ENCODE measurements around the gene LRRK1.

Gene LRRK1

DNA sequence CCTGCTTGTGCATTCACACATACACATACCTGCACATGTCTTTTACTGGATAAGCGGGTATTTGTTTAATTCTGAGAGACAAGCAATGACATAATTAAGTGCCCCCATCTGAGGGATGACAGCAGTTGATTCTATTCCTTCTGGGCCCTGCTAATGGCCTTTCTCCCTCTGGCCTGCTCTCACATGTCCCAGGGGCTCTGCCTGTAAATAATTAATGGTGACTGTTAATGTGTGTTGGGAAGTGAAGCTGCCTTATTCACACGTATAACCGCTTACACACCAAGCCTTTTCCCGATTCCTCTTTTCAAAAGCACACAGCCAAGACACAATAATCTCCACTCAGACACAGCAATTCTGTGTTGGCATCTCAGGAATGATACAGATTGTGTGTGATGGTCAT, 47.8 kb downstream of the LRRK1 start:
- Histone ChIP-seq H3F3A (ENCODE audit: control insufficient read depth, insufficient read depth) (0 out of 2 replicates have a peak, but pooled peaks cover 5% of the 10 kb centered on the region), H3K27ac (ENCODE audit: low read depth, low read length) (no peak overlapping the region)

DNA sequence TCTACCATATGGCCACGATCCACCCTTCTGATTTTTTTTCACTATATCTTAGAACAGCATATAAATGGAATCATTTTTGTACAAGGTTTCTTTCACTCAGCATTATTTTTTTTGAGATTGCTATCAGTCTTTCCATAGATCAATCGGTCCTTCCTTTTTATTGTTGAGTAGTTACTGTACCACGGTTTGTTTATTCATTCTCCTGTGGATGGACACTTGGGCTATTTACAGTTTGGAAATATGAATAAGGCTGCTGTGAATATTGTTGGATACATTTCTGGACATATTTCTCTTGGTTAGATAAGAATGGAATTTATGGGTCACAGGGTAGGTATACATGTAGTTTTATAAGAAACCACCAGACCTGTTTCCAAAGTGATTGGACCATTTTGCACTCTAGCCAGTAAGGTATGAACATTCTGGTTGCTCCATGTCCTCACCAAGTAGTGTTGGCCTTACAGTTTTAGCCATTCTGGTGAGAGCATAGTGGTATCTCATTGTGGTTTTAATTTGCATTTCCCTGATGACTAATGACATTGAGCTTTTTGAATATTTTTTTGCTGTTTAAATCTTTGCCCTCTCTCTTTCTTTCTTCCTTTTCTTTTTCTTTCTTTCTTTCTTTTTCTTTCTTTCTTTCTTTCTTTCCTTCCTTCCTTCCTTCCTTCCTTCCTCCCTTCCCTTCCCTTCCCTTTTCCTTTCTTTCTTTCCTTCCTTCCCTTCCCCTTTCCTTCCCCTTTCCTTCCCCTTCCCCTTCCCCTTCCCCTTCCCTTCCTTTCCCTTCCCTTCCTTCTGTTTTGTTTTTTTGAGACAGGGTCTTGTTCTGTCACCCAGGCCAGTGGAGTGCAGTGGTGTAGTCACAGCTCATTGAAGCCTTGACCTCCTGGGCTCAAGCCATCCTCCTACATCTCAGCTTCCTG, 49.2 kb downstream of the LRRK1 start:
- no peak for TF ChIP-seq EZH2phosphoT487 (IDR thresholded peaks at IDR 0.05; ENCODE audit: borderline replicate concordance, low read length)
- TF ChIP-seq, protein P1, sequence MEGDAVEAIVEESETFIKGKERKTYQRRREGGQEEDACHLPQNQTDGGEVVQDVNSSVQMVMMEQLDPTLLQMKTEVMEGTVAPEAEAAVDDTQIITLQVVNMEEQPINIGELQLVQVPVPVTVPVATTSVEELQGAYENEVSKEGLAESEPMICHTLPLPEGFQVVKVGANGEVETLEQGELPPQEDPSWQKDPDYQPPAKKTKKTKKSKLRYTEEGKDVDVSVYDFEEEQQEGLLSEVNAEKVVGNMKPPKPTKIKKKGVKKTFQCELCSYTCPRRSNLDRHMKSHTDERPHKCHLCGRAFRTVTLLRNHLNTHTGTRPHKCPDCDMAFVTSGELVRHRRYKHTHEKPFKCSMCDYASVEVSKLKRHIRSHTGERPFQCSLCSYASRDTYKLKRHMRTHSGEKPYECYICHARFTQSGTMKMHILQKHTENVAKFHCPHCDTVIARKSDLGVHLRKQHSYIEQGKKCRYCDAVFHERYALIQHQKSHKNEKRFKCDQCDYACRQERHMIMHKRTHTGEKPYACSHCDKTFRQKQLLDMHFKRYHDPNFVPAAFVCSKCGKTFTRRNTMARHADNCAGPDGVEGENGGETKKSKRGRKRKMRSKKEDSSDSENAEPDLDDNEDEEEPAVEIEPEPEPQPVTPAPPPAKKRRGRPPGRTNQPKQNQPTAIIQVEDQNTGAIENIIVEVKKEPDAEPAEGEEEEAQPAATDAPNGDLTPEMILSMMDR (IDR thresholded peaks at IDR 0.05; ENCODE audit: low read depth, low read length, poor library complexity, severe bottlenecking): no peak
- peaks cover 98% of the 10 kb centered on the region for H3K79me2 ChIP-seq (ENCODE audit: control insufficient read depth, low read length)
- H3K4me1 ChIP-seq (ENCODE audit: control insufficient read depth, low read length): peaks cover 37% of the 10 kb centered on the region

More for the DNA sequence above, 47.8 kb downstream of the LRRK1 start:
- H4K20me1 ChIP-seq (ENCODE audit: control insufficient read depth, insufficient read depth, low read depth, low read length): peaks cover 6% of the 10 kb centered on the region
- H3K4me1 ChIP-seq (ENCODE audit: control insufficient read depth, low read length): peaks cover 37% of the 10 kb centered on the region
- H3K27me3 ChIP-seq (ENCODE audit: control insufficient read depth, low read length): no peaks in the 10 kb centered on the region
- no peak overlapping the region for H3K4me2 ChIP-seq (ENCODE audit: low read length)
- no peak overlapping the region for H3K4me3 ChIP-seq (ENCODE audit: low read length)
- H3K9me2 ChIP-seq (replicated peaks; ENCODE audit: control insufficient read depth, low read length): no peaks in the 10 kb centered on the region
- H3K36me3 ChIP-seq (ENCODE audit: control insufficient read depth, low read length): peaks cover 84% of the 10 kb centered on the region
- TF ChIP-seq, protein P1 (IDR thresholded peaks at IDR 0.05; ENCODE audit: low read depth, low read length, poor library complexity, severe bottlenecking): no peak
- no peak for TF ChIP-seq EZH2phosphoT487 (IDR thresholded peaks at IDR 0.05; ENCODE audit: borderline replicate concordance, low read length)
- H3K79me2 ChIP-seq (ENCODE audit: control insufficient read depth, low read length): peaks cover 97% of the 10 kb centered on the region
- no peaks in the 10 kb centered on the region for H3K9me3 ChIP-seq (ENCODE audit: control insufficient read depth, insufficient read depth, low read length)

DNA sequence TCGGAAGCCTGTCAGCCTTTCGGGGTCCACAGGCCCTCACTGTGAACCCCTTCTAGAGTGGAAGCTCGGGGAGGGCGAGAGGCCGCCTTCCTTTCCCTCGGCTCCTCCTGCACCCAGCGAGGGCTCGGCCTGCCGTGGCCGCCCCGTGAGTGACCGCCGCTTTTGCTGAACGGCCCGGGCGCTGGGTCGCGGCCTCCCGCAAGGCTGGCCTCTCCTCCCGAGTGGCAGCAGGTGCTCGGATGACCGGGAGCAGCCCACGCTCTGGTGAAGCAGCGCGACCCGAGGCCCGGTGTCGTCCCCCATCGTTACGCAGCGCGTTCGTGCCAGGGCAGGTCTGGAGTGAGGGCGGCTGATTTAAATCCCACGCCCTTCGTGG, 53.8 kb downstream of the LRRK1 start:
- Histone ChIP-seq H3K79me2 (ENCODE audit: control insufficient read depth, low read length) (peaks cover 97% of the 10 kb centered on the region), H3F3A (ENCODE audit: control insufficient read depth, insufficient read depth) (0 out of 2 replicates have a peak, but pooled peaks cover 7% of the 10 kb centered on the region), H4K20me1 (ENCODE audit: control insufficient read depth, insufficient read depth, low read depth, low read length) (peaks cover under 1% of the 10 kb centered on the region; the same call in 1 of the 2 replicates), H3K27ac (ENCODE audit: low read depth, low read length) (no peak overlapping the region), H3K9me3 (ENCODE audit: control insufficient read depth, insufficient read depth, low read length) (no peaks in the 10 kb centered on the region), H3K4me2 (ENCODE audit: low read length) (no peak overlapping the region), H3K27me3 (ENCODE audit: control insufficient read depth, low read length) (no peaks in the 10 kb centered on the region), H3K4me3 (ENCODE audit: low read length) (no peak overlapping the region), H3K9me2 (replicated peaks; ENCODE audit: control insufficient read depth, low read length) (no peaks in the 10 kb centered on the region), H3K4me1 (ENCODE audit: control insufficient read depth, low read length) (peaks cover 34% of the 10 kb centered on the region), H3K36me3 (ENCODE audit: control insufficient read depth, low read length) (peaks cover 88% of the 10 kb centered on the region)
- no peak for TF ChIP-seq EZH2phosphoT487 (IDR thresholded peaks at IDR 0.05; ENCODE audit: borderline replicate concordance, low read length)
- TF ChIP-seq, protein P1 (IDR thresholded peaks at IDR 0.05; ENCODE audit: low read depth, low read length, poor library complexity, severe bottlenecking): no peak

More for the DNA sequence above, 49.2 kb downstream of the LRRK1 start:
- H3K9me3 ChIP-seq (ENCODE audit: control insufficient read depth, insufficient read depth, low read length): no peaks in the 10 kb centered on the region
- no peaks in the 10 kb centered on the region for H3K27me3 ChIP-seq (ENCODE audit: control insufficient read depth, low read length)
- H4K20me1 ChIP-seq (ENCODE audit: control insufficient read depth, insufficient read depth, low read depth, low read length): peaks cover 6% of the 10 kb centered on the region
- peaks cover 87% of the 10 kb centered on the region for H3K36me3 ChIP-seq (ENCODE audit: control insufficient read depth, low read length)
- H3K4me3 ChIP-seq (ENCODE audit: low read length): no peak overlapping the region
- no peak overlapping the region for H3K4me2 ChIP-seq (ENCODE audit: low read length)
- H3K9me2 ChIP-seq (replicated peaks; ENCODE audit: control insufficient read depth, low read length): no peaks in the 10 kb centered on the region
- 0 out of 2 replicates have a peak, but pooled peaks cover 5% of the 10 kb centered on the region for H3F3A ChIP-seq (ENCODE audit: control insufficient read depth, insufficient read depth)
- H3K27ac ChIP-seq (ENCODE audit: low read depth, low read length): no peak overlapping the region

Data from DOHH2 (cell line).